Fibroblast of mammary gland (primary cell): ENCODE results near the gene ZXDC.

Source experiments
- DNase-seq: peaks from one replicate; pipeline ENCODE4 v3.0.0-alpha.2; 2010; ENCODE audit warnings: low read depth
- H3K4me3 ChIP-seq: 2 replicates; pipeline ENCODE4 v1.5.1; 2011; ENCODE audit warnings: low read depth, mild to moderate bottlenecking, low read length, moderate library complexity; ENCODE audit not compliant: control insufficient read depth
- CTCF ChIP-seq: conservative IDR thresholded peaks from 2 replicates; pipeline ENCODE4 v1.5.1; 2011; ENCODE audit warnings: low read depth, low read length, inconsistent platforms; ENCODE audit not compliant: control insufficient read depth, insufficient read depth

ZXDC gene

GRCh38 chr3:126434264-126434590 lies 41.5 kb downstream of the ZXDC start:
- no peak overlapping the region for H3K4me3 ChIP-seq
- no peak for TF ChIP-seq CTCF

GRCh38 chr3:126433496-126434263 lies 42.0 kb downstream of the ZXDC start:
- DNase-seq, result no peak
- TF ChIP-seq CTCF, result no peak
- H3K4me3 ChIP-seq, result no peak overlapping the region

More at GRCh38 chr3:126434264-126434590, 41.5 kb downstream of the ZXDC start:
- no peak for DNase-seq

- no peak for TF ChIP-seq CTCF
- DNase-seq, result no peak
- H3K4me3 ChIP-seq, result no peak overlapping the region
Observed at GRCh38 chr3:126433105-126433430, 42.6 kb downstream of the ZXDC start.

GRCh38 chr3:126432361-126433104 lies 43.2 kb downstream of the ZXDC start:
- DNase-seq, result peak; percentile 61
- no peak for TF ChIP-seq CTCF
- H3K4me3 ChIP-seq, result no peak overlapping the region

- no peak for DNase-seq
- TF ChIP-seq CTCF, result no peak
- H3K4me3 ChIP-seq, result no peak overlapping the region
Observed at GRCh38 chr3:126431103-126431534, 44.6 kb downstream of the ZXDC start.

- no peak overlapping the region for H3K4me3 ChIP-seq
- no peak for TF ChIP-seq CTCF
- no peak for DNase-seq
Observed at GRCh38 chr3:126424751-126425150, 50.9 kb downstream of the ZXDC start.
